ENCODE measurements around the gene PLA2G4A.

GRCh38 chr1:186811892-186812291 lies 16.9 kb upstream of the PLA2G4A start:
- TF ChIP-seq POLR2AphosphoS5 (IDR thresholded peaks at IDR 0.05; ENCODE audit: low read depth, low read length) (no peak), POLR2A (IDR thresholded peaks at IDR 0.05; ENCODE audit: low read depth, low read length) (no peak), TAF1 (IDR thresholded peaks at IDR 0.05; ENCODE audit: borderline replicate concordance, low read depth, low read length) (no peak)
